GM21526 (cell line): ENCODE data around the gene TULP4.
"Not testable (repeated sequence)": the region's sequence is repeated elsewhere in the genome, so short reads cannot be mapped to it uniquely, and the experiment has no call there.

Experiments used
- ATAC-seq: cut with Tn5 transposase; IDR thresholded peaks from one replicate; pipeline ENCODE4 v1.9.1; 2021; ENCODE audit warnings: moderate library complexity; ENCODE audit not compliant: unreplicated experiment, low FRiP score

Gene TULP4

GRCh38 chr6:158457616-158458278 is 145.5 kb downstream of the TULP4 start:
- ATAC-seq: no peak

- ATAC-seq: no peak
These were observed 147.5 kb downstream of the TULP4 start for GRCh38 chr6:158459726-158460125.

- ATAC-seq: no peak
These were observed 148.4 kb downstream of the TULP4 start for GRCh38 chr6:158460602-158461169.

- no peak for ATAC-seq
These were observed 149.7 kb downstream of the TULP4 start for GRCh38 chr6:158461954-158462353.

- ATAC-seq: no peak
These were observed 152.2 kb downstream of the TULP4 start for GRCh38 chr6:158464483-158464882.

- no peak for ATAC-seq
These were observed 153.0 kb downstream of the TULP4 start for GRCh38 chr6:158465257-158465656.

- ATAC-seq: no peak
These were observed 153.5 kb downstream of the TULP4 start for GRCh38 chr6:158465747-158466146.

- no peak for ATAC-seq
These were observed 155.7 kb downstream of the TULP4 start for GRCh38 chr6:158467923-158468322.

- ATAC-seq: no peak
These were observed 156.4 kb downstream of the TULP4 start for GRCh38 chr6:158468666-158469065.

GRCh38 chr6:158470023-158470422 is 157.8 kb downstream of the TULP4 start:
- ATAC-seq: not testable (repeated sequence)

GRCh38 chr6:158471339-158471738 is 159.1 kb downstream of the TULP4 start:
- ATAC-seq: no peak

GRCh38 chr6:158472447-158472846 is 160.2 kb downstream of the TULP4 start:
- no peak for ATAC-seq

- no peak for ATAC-seq
These were observed 162.7 kb downstream of the TULP4 start for GRCh38 chr6:158474961-158475343.

GRCh38 chr6:158475344-158476302 is 163.4 kb downstream of the TULP4 start:
- peak; percentile 69 for ATAC-seq

- ATAC-seq: no peak
These were observed 164.1 kb downstream of the TULP4 start for GRCh38 chr6:158476389-158476788.

GRCh38 chr6:158477722-158478121 is 165.5 kb downstream of the TULP4 start:
- ATAC-seq: not testable (repeated sequence)

GRCh38 chr6:158480989-158481388 is 168.7 kb downstream of the TULP4 start:
- ATAC-seq: no peak

- no peak for ATAC-seq
These were observed 169.6 kb downstream of the TULP4 start for GRCh38 chr6:158481690-158482473.

GRCh38 chr6:158485431-158485830 is 173.2 kb downstream of the TULP4 start:
- no peak for ATAC-seq

GRCh38 chr6:158487495-158487894 is 175.2 kb downstream of the TULP4 start:
- no peak for ATAC-seq

- ATAC-seq: no peak
These were observed 175.8 kb downstream of the TULP4 start for GRCh38 chr6:158488065-158488464.
